ENCODE data around the gene RBM27.

Gene RBM27

DNA sequence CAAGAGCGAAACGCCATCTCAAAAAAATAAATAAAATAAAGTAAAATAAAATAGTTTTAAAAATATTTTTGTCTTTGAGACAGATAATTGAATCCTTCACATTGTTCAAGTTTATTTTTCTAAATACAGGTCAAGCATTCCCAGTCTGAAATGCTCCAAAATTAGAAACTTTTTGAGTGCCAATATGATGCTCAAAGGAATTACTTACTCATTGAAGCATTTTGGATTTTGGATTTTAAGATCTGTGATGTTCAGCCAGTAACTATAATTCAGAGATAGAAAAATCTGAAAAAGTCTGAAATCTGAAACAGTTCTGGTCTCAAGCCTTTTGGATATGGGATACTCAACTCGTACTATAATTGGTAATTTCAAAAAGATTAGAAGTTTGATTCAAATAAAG, 39.8 kb downstream of the RBM27 start:
- no peak overlapping the region for H3K4me3 ChIP-seq (ENCODE audit: low read depth, low read length)
- TF ChIP-seq CTCF (IDR thresholded peaks at IDR 0.05; ENCODE audit: low read depth, low read length, missing control alignments), result no peak
- no peak for DNase-seq (ENCODE audit: low read depth)

DNA sequence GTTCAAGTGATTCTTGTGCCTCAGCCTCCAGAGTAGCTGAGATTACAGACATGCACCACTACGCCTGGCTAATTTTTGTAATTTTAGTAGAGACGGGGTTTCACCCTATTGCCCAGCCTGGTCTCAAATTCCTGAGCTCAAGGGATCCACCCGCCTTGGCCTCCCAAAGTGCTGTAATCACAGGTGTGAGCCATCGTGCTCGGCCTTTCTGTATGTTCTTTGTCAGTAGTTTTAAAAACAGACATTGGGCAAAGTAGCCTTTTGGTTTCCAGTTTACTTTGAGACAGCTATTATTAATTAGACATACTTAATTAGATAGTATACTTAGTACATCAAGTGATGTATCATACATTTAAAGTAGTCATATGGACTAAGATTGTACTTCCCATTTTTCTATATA, 45.2 kb downstream of the RBM27 start:
- H3K4me3 ChIP-seq (ENCODE audit: low read depth, low read length), result no peak overlapping the region
- DNase-seq (ENCODE audit: low read depth), result no peak
- TF ChIP-seq CTCF (IDR thresholded peaks at IDR 0.05; ENCODE audit: low read depth, low read length, missing control alignments), result no peak

- DNase-seq (ENCODE audit: low read depth), result peak; percentile 5
- H3K4me3 ChIP-seq (ENCODE audit: low read depth, low read length), result no peak overlapping the region
- TF ChIP-seq CTCF (IDR thresholded peaks at IDR 0.05; ENCODE audit: low read depth, low read length, missing control alignments), result no peak
Measured at GRCh38 chr5:146249801-146250200, 46.4 kb downstream of the RBM27 start.
